GM10847 (cell line): ENCODE measurements around the gene PAPLN.

ENCODE experiments used
- POLR2A ChIP-seq: IDR thresholded peaks from 2 replicates; pipeline ENCODE4 v1.6.1; 2011; ENCODE audit not compliant: insufficient read length; ENCODE audit errors: extremely low read depth

The PAPLN gene

GRCh38 chr14:73285979-73286378 is 48.7 kb downstream of the PAPLN start:
- no peak for TF ChIP-seq POLR2A

GRCh38 chr14:73286598-73286997 is 49.3 kb downstream of the PAPLN start:
- TF ChIP-seq POLR2A: no peak

DNA sequence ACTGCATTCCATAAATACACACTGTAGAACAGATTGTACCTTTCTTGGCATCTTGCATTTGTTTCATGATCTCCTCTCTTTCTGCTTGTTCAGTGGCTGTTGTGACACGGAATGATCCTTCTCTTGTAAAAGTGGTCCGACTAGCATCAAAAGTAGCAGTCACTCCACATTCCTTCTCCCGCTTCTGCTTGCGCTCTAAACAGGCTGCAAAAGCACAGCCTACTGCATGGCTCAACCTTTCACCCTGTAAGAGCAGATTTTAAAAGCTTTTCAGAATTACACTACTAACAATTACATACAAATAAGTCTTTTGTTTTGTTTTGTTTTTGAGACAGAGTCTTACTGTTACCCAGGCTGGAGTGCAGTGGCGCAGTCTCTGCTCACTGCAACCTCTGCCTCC is 49.8 kb downstream of the PAPLN start:
- no peak for TF ChIP-seq POLR2A

DNA sequence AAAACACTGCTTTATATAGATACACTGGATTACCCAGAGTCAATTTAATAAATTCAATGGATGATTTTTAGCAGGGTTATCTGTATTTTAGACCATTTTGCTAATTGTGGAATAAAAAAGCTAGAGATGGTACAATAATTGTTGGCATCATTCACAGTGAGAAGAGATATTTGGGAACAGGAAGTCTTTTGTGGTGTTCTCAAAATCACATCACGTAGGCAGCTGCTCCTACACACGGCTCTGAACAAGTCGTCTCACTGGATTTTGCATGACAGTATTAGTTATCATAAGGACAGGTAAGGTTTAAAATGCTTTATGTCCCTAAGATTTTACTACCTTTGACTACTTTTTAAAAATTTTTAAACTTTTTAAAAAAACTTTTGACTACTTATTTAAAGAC is 52.0 kb downstream of the PAPLN start:
- TF ChIP-seq POLR2A: no peak

DNA sequence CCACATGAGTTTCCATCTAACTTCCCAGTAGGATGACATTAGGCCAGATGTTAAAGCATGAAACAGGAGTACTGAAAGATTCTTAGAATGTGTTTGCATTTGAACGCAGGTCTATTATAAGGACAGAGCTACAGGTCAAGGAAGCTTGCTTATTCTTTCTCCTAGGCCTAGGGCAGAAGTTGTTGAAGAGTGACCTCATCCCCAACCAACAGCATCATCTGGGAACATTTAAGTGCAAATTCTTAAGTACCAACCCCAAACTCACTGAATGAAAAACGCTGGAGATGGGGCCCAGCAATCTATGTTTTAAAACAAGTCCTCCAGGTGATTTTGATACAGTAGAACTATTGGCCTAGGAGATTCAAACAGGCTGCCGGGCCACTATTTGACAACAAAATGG is 52.4 kb downstream of the PAPLN start:
- no peak for TF ChIP-seq POLR2A

DNA sequence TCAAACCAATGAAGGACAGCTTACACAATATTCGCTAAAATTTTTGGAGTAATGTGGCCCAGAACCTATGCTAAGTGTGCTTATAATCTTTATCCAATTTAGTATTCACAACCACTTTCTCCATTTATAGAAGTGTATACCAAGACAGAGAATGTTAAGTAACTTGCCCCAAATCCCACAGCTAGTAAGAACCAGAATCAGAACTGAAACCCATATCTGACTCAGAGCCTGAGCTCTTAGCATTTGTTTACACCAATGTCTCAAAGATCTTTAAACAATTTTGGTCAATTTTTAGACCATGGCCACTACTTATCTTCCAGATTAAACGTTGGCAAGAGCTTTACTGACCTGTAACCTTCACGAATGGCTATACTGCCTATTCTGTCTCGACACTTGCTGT is 53.0 kb downstream of the PAPLN start:
- no peak for TF ChIP-seq POLR2A

DNA sequence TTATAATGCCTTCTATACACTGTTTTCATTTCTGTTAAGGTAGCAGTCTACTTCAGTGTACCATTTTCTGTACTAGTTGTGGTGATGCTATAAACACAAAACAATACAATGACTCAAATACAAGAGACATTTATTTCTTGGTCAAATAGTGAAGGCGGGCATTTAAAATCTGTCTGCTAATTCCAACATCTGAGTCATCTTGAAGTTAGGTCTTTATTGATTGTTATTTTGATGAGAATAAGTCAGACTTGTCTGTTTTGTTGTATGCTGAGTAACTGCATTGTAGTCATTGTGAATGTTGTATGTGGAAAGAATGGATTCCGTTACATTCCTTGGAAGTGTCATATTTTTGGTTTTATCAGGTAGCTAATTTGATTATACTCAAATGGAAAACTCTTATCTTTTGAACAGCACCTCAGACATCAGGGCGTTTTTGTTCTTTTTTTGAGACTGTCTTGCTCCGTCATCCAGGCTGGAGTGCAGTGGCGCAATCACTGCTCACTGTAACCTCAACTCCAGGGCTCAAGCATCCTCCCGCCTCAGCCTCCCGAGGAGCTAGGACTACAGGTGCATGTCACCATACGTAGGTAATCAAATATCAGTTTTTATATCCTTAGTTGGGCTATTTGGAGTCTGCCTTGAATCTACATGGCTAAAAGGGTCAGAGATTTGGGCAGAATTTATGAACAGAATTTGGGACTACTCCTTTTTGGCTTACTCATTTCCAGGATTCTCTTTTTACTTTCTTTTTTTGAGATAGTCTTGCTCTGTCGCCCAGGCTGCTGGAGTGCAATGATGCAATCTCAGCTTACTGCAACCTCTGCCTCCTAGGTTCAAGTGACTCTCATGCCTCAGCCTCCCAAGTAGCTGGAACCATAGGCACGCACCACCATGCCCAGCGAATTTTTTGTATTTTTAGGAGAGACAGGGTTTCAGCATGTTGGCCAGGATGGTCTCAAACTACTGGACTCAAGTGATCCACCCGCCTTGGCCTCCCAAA is 56.8 kb downstream of the PAPLN start:
- TF ChIP-seq POLR2A: no peak

DNA sequence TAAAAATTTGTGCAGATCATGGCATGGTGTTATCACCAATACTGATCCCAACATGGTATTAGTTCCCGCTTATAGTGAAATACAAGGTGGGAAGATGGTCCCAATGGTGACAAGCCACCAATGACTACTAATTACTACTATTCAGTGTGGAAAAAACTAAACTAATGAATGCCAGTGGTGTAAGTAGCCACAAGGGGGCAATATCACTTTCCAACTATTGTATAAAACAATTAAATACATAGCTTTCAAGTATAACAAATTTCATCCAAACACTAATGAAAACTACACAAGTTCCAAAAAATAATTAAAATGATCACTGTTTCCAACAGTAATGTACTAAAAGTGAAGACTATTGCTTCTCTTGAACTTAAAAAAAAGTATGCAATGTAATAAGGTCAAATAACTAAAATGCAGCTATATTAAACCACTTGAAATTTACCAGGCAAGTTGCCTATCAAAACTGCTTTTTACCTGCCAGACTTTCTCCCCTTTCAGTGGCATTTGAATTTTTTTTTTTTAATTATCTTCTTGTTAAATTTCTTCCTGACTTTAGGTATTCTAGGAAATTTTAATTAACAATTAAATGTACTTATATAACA is 58.0 kb downstream of the PAPLN start:
- no peak for TF ChIP-seq POLR2A

GRCh38 chr14:73305499-73305898 is 68.2 kb downstream of the PAPLN start:
- no peak for TF ChIP-seq POLR2A

GRCh38 chr14:73307261-73307660 is 70.0 kb downstream of the PAPLN start:
- TF ChIP-seq POLR2A: no peak

DNA sequence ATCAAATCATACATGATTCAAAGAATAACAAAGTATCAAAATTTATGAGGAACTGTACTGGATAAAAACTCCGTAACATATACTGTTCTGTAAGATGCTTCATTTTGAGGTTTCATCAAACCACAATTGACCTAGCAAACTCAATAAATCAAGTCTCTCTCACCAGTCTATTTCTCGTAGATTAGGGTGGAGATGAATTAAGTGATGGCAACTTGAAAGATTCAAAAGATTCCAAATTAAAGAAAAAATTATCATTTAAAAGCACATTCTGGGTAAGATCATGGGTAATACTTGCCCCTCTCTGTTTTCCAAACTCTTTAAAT is 74.4 kb downstream of the PAPLN start:
- TF ChIP-seq POLR2A: no peak

DNA sequence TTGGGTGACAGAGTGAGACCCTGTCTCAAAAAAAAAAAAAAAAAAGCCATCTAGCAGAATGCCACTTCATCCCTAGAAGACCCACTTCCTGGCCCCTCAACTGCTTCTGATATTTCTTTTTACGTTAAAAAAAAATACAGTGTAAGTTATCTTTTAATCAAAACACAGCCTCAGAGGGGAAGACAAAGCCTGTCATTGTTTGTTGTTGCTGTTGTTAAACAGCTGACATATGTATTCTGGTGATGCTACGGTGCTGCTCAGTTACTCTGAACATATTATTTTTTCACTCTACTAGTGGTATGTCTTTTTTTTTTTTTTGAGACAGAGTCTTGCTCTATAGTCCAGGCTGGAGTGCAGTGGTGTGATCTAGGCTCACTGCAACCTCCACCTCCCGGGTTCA is 75.4 kb downstream of the PAPLN start:
- TF ChIP-seq POLR2A: no peak

DNA sequence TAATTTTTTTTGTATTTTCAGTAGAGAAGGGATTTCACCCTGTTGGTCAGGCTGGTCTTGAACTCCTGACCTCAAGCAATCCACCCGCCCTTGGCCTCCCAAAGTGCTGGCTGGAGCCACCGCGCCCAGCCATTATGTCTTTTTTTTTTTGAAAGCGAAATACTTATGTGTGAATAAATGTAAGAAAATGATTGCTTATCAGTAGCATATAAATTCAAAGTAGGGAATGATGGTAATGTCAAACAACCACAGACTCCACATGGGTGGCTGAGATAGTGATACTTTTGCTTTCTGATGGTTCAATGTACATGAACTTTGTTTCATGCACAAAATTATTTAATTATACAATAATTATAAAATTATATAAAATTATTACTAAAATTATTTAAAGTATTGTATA is 75.8 kb downstream of the PAPLN start:
- TF ChIP-seq POLR2A: no peak

GRCh38 chr14:73323896-73324399 is 86.6 kb downstream of the PAPLN start:
- TF ChIP-seq POLR2A: no peak
